ENCODE data around the gene VIL1.

DNA sequence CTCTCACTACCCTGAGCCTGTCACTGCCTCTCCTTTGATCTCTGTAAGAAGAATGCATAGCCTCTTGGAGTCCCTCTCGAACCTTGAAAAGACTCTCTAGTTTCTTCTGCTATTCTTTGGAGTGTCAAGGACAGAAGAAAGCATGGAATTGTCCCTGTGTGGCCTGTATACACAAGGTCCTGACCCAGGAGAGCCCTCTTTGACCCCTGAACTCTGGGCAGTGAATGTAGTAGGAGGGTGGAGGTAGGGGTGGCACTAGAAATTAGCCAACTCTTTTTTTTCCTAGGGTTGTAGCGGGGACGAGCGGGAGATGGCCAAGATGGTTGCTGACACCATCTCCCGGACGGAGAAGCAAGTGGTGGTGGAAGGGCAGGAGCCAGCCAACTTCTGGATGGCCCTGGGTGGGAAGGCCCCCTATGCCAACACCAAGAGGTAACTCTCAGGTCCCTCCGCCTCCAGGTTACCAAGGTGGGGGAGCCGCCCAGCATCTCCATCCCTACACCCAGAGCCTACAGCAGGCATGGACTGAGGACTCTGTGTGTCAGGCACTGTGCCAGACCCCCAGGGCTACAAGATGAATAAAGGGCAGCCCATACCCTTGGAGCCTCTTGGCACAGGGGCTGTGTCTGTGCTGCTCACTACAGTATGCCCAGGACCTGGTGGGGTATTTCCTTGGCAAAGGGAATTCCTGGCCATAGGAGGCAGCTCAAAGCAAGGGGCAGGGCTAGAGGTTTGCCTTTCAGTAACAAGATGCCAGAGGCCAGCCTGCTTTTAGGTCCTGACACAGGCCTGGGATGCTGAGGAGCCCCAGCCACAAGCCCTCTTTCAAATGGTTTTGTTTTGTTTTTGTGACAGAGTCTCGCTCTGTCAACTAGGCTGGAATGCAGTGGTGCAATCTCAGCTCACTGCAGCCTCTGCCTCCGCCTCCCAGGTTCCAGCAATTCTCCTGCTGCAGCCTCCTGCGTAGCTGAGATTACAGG is 16.4 kb downstream of the VIL1 start:
- TF ChIP-seq, protein P1, sequence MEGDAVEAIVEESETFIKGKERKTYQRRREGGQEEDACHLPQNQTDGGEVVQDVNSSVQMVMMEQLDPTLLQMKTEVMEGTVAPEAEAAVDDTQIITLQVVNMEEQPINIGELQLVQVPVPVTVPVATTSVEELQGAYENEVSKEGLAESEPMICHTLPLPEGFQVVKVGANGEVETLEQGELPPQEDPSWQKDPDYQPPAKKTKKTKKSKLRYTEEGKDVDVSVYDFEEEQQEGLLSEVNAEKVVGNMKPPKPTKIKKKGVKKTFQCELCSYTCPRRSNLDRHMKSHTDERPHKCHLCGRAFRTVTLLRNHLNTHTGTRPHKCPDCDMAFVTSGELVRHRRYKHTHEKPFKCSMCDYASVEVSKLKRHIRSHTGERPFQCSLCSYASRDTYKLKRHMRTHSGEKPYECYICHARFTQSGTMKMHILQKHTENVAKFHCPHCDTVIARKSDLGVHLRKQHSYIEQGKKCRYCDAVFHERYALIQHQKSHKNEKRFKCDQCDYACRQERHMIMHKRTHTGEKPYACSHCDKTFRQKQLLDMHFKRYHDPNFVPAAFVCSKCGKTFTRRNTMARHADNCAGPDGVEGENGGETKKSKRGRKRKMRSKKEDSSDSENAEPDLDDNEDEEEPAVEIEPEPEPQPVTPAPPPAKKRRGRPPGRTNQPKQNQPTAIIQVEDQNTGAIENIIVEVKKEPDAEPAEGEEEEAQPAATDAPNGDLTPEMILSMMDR (IDR thresholded peaks at IDR 0.05): no peak
- TF ChIP-seq POLR2AphosphoS5 (IDR thresholded peaks at IDR 0.05): no peak
- no peak for TF ChIP-seq POLR2A (IDR thresholded peaks at IDR 0.05)
- no peak for TF ChIP-seq EP300 (IDR thresholded peaks at IDR 0.05; ENCODE audit: low read depth)
